HepG2 (cell line): ENCODE results near the gene SRD5A1. TPM values are rescaled to one million over a fixed set of nuclear protein-coding genes. Genes with fewer than 3 reads are reported as not detected.

Experiments
- ATAC-seq: fragments of 200-7000 bp; cut with Tn5 transposase; 3 replicates; pipeline ENCODE4 v1.9.1; 2020; ENCODE audit warnings: mild to moderate bottlenecking, moderate library complexity
- BruUV-seq: library from RNA; stranded (reverse); fragments of 400-500 nt; replicated peaks from 2 replicates; lab custom pipeline; 2021; lab: Mats Ljungman, UMichigan
- CTCF ChIA-PET: fragments of 300-600 bp; formaldehyde crosslinking; extraction: SDS; loops from one replicate; lab custom pipeline; 2021; ENCODE audit warnings: low total read pairs, inconsistent platforms, low intra/inter-chr PET ratio; lab: Yijun Ruan, JAX
- POLR2A ChIA-PET: fragments of 350-600 bp; sonication (Branson Sonifier 250); formaldehyde crosslinking; loops from one replicate; lab custom pipeline; 2020; ENCODE audit warnings: antibody characterized with exemption, inconsistent platforms; lab: Yijun Ruan, JAX
- DNase-seq: peaks from one replicate; pipeline ENCODE4 v3.0.0-alpha.2; 2015; ENCODE audit warnings: low spot score
- FAIRE-seq: peaks from 3 replicates; lab custom pipeline; 2011; peaks lifted over from hg19 to GRCh38; lab: Jason Lieb, UNC
- H2AFZ ChIP-seq: one replicate; pipeline ENCODE4 v1.6.1; 2011; ENCODE audit warnings: low read length, inconsistent platforms
- H3K27ac ChIP-seq: fragments of 300-600 bp; 3 replicates; pipeline ENCODE4 v1.8.0; 2011; ENCODE audit warnings: mixed run types, mild to moderate bottlenecking, mixed read lengths, low read length, inconsistent platforms; ENCODE audit not compliant: insufficient read depth; ENCODE audit errors: extremely low read length
- H3K27me3 ChIP-seq, 2 experiments: fragments of 200-600 bp in 1 of 2; 2 replicates in 1 of 2; 3 replicates in 1 of 2; pipeline versions ENCODE4 v1.6.0 to v1.8.0; 2011; ENCODE audit warnings: low read length in 2 of 2, mild to moderate bottlenecking in 2 of 2, moderate library complexity in 2 of 2, inconsistent platforms in 1 of 2; ENCODE audit not compliant: insufficient read depth in 2 of 2, control insufficient read depth in 1 of 2
- H3K36me3 ChIP-seq, 2 experiments: fragments of 200-600 bp in 1 of 2; replicated peaks in 1 of 2; 2 replicates in 1 of 2; 3 replicates in 1 of 2; pipeline versions ENCODE4 v1.5.1 to v1.8.0; 2011; ENCODE audit warnings: low read length in 2 of 2, inconsistent platforms in 1 of 2; ENCODE audit not compliant: insufficient read depth in 2 of 2, control insufficient read depth in 1 of 2
- H3K4me1 ChIP-seq: 2 replicates; pipeline ENCODE4 v1.5.1; 2012; ENCODE audit warnings: low read length, inconsistent platforms; ENCODE audit not compliant: insufficient read depth
- H3K4me2 ChIP-seq: 2 replicates; pipeline ENCODE4 v1.6.0; 2011; ENCODE audit warnings: low read depth, low read length, inconsistent platforms
- H3K4me3 ChIP-seq, 3 experiments: fragments of 200-600 bp in 1 of 3; sonication (generic), shearing (Covaris generic) in 1 of 3; replicated peaks in 1 of 3; 2 replicates each; pipeline ENCODE4 v1.5.1; 2011 to 2016; ENCODE audit warnings: low read length in 3 of 3, inconsistent platforms in 2 of 3, low read depth in 2 of 3, mild to moderate bottlenecking in 2 of 3, control low read depth in 1 of 3, mixed read lengths in 1 of 3; ENCODE audit not compliant: insufficient read depth in 1 of 3
- H3K79me2 ChIP-seq: one replicate; pipeline ENCODE4 v1.6.1; 2011; ENCODE audit warnings: low read length, inconsistent platforms; ENCODE audit not compliant: insufficient read depth
- H3K9ac ChIP-seq: 2 replicates; pipeline ENCODE4 v1.6.0; 2011; ENCODE audit warnings: mild to moderate bottlenecking, low read depth, low read length, inconsistent platforms; ENCODE audit not compliant: insufficient read depth
- H3K9me3 ChIP-seq: 2 replicates; pipeline ENCODE4 v1.5.1; 2012; ENCODE audit warnings: mild to moderate bottlenecking, low read length
- H4K20me1 ChIP-seq: 2 replicates; pipeline ENCODE4 v1.6.0; 2011; ENCODE audit warnings: inconsistent platforms, mild to moderate bottlenecking, low read length, moderate library complexity; ENCODE audit not compliant: insufficient read depth
- AGO1 ChIP-seq: fragments of 200-400 bp; formaldehyde crosslinking; IDR thresholded peaks from 2 replicates; pipeline ENCODE4 v1.6.1; 2017; ENCODE audit warnings: mild to moderate bottlenecking, low read depth, low read length, moderate library complexity; ENCODE audit not compliant: poor library complexity, severe bottlenecking
- AHDC1 ChIP-seq: sonication (generic); formaldehyde crosslinking; IDR thresholded peaks from 2 replicates; pipeline ENCODE4 v1.5.1; 2020; ENCODE audit warnings: mild to moderate bottlenecking, missing genetic modification reagents, borderline replicate concordance
- ARNTL ChIP-seq: sonication (generic); formaldehyde crosslinking; IDR thresholded peaks from 2 replicates; pipeline ENCODE4 v1.4.0; 2020; ENCODE audit warnings: mild to moderate bottlenecking, missing genetic modification reagents
- JDP2 ChIP-seq: sonication (generic); formaldehyde crosslinking; IDR thresholded peaks from 2 replicates; pipeline ENCODE4 v1.8.1; 2022; ENCODE audit warnings: missing genetic modification reagents, borderline replicate concordance
- NCOA1 ChIP-seq: sonication (generic); formaldehyde crosslinking; IDR thresholded peaks from 2 replicates; pipeline ENCODE4 v1.9.0; 2021; ENCODE audit warnings: missing genetic modification reagents
- NCOA5 ChIP-seq: sonication (generic); formaldehyde crosslinking; IDR thresholded peaks from 2 replicates; pipeline ENCODE4 v1.4.0; 2020; ENCODE audit warnings: missing genetic modification reagents
- RXRB ChIP-seq: IDR thresholded peaks from 2 replicates; pipeline ENCODE4 v1.6.1; 2016; ENCODE audit warnings: borderline replicate concordance, missing genetic modification reagents, missing compliant biosample characterization
- TFAP4 ChIP-seq: sonication (generic); IDR thresholded peaks from 2 replicates; pipeline ENCODE4 v1.6.1; 2016; ENCODE audit warnings: low read depth, borderline replicate concordance
- UBTF ChIP-seq: sonication (generic); formaldehyde crosslinking; IDR thresholded peaks from 2 replicates; pipeline ENCODE4 v1.4.0; 2020; ENCODE audit warnings: mild to moderate bottlenecking, missing genetic modification reagents
- ZMAT5 ChIP-seq: sonication (generic); formaldehyde crosslinking; IDR thresholded peaks from 2 replicates; pipeline ENCODE4 v1.5.0; 2020; ENCODE audit warnings: mild to moderate bottlenecking, low read depth, missing genetic modification reagents, borderline replicate concordance
- ZNF235 ChIP-seq: sonication (generic); formaldehyde crosslinking; IDR thresholded peaks from 2 replicates; pipeline ENCODE4 v1.8.1; 2023; ENCODE audit warnings: mild to moderate bottlenecking, missing genetic modification reagents, borderline replicate concordance
- ZNF30 ChIP-seq: sonication (generic); formaldehyde crosslinking; IDR thresholded peaks from 2 replicates; pipeline ENCODE4 v1.5.0; 2020; ENCODE audit warnings: mild to moderate bottlenecking, missing genetic modification reagents
- ZNF747 ChIP-seq: sonication (generic); formaldehyde crosslinking; IDR thresholded peaks from 2 replicates; pipeline ENCODE4 v1.8.1; 2023; ENCODE audit warnings: missing genetic modification reagents, mild to moderate bottlenecking, borderline replicate concordance
- WGBS: methylation state at CpG from one replicate; pipeline ENCODE4 v1.1.6; 2017; ENCODE audit warnings: low lambda C conversion rate; 5-methylcytosine and 5-hydroxymethylcytosine counted together
- in situ Hi-C: cut with HindIII; loops from 2 replicates; pipeline ENCODE4 v1.10.0; 2017; ENCODE audit warnings: low pct_unique_long_range_greater_than_20kb; ENCODE audit not compliant: extremely low pct_ligation_motif_present
- intact Hi-C: fragments of 100-400 bp; cut with micrococcal nuclease; formaldehyde crosslinking; loops from one replicate; pipeline ENCODE4 v1.10.0; 2022; ENCODE audit not compliant: unreplicated experiment
- polyA plus RNA-seq, 8 experiments: library from polyadenylated mRNA; depleted of rRNA in 3 of 8; stranded (reverse) in 7 of 8; unstranded in 1 of 8; fragments of >200 nt; fragmentation: Illumina TruSeq in 4 of 8; extraction: Trizol in 4 of 8; gene quantifications; 2 replicates each; pipeline versions ENCODE4 v1.2.1 to v1.2.3, GENCODE V29; 2011 to 2016; ENCODE audit warnings: low read depth in 4 of 8, missing spikeins in 1 of 8, mixed read lengths in 1 of 8; ENCODE audit not compliant: insufficient read depth in 1 of 8
- total RNA-seq, 5 experiments: library from RNA; depleted of rRNA; stranded (reverse); fragments of >200 nt; fragmentation: Illumina TruSeq; extraction: Trizol; gene quantifications; 2 replicates each; pipeline ENCODE4 v1.2.3, GENCODE V29; 2016; ENCODE audit warnings: low read depth in 1 of 5

SRD5A1 gene
- total and polyA plus RNA-seq, 2 of the 13 experiments (the other 11 are each of a cell fraction or from before 2014, with no cell fraction given) = 6.1 to 9.9 TPM

GRCh38 chr5:6608016-6608415 lies 25.2 kb upstream of the SRD5A1 start (continued):
- TF ChIP-seq UBTF (CRISPR knock-in tag) (no peak), ZNF235 (no peak), JDP2 (no peak), TFAP4 (no peak), ARNTL (CRISPR knock-in tag) (no peak)

GRCh38 chr5:6611334-6612256 lies 21.6 kb upstream of the SRD5A1 start:
- Histone ChIP-seq H3K9ac (no peak overlapping the region), H3K4me3 (no peak overlapping the region), H3K9me3 (no peaks in the 10 kb centered on the region), H3K27me3 (no peaks in the 10 kb centered on the region), H4K20me1 (no peaks in the 10 kb centered on the region), H2AFZ (no peak overlapping the region), H3K36me3 (peaks cover 52 to 94% of the 10 kb centered on the region in 2 experiments), H3K4me1 (no peaks in the 10 kb centered on the region), H3K27ac (no peak overlapping the region), H3K79me2 (peaks cover 7% of the 10 kb centered on the region), H3K4me2 (no peak overlapping the region)
- ATAC-seq (no peak), FAIRE-seq (no peak), DNase-seq (no peak)
- in situ Hi-C loops = no loop called here
- ChIA-PET POLR2A (no interaction called here), CTCF (no interaction called here)
- intact Hi-C loops = no loop called here
- no TSS peak for BruUV-seq
- 95% methylated on average over 20 of the region's 20 CpGs for WGBS
- TF ChIP-seq ZNF30 (CRISPR knock-in tag) = no peak
- no peak for TF ChIP-seq NCOA5 (CRISPR knock-in tag)
- TF ChIP-seq ZMAT5 = no peak
- TF ChIP-seq ZNF747 (CRISPR knock-in tag) = no peak
- TF ChIP-seq RXRB (CRISPR knock-in tag) = no peak
- no peak for TF ChIP-seq NCOA1
- no peak for TF ChIP-seq AHDC1 (CRISPR knock-in tag)
- TF ChIP-seq AGO1 = no peak
